Thyroid gland (tissue), 4 donors: ENCODE results near the gene SMARCD1. TPM values are rescaled to one million over a fixed set of nuclear protein-coding genes. Genes with fewer than 3 reads are reported as not detected.

Experiments
- DNase-seq, 2 donors: peaks; one replicate each; pipeline ENCODE4 v3.0.0-alpha.2; 2019
- H3K27ac ChIP-seq, 3 donors: fragments of 200-600 bp; sonication (generic); 1 replicate in 2 of 3; 2 replicates in 1 of 3; pipeline ENCODE4 v1.5.1; 2016 to 2019; ENCODE audit warnings: mild to moderate bottlenecking in 1 of 3, moderate library complexity in 1 of 3
- H3K27me3 ChIP-seq: fragments of 200-600 bp; sonication (generic); one replicate; pipeline ENCODE4 v1.5.1; 2019
- H3K36me3 ChIP-seq, 2 donors: fragments of 200-600 bp; sonication (generic); one replicate each; pipeline ENCODE4 v1.5.1; 2016 to 2019
- H3K4me1 ChIP-seq, 2 donors: fragments of 200-600 bp; sonication (generic); one replicate each; pipeline ENCODE4 v1.5.1; 2017 to 2019
- H3K4me3 ChIP-seq, 3 donors: fragments of 200-600 bp; sonication (generic); replicated peaks in 1 of 3; 1 replicate in 2 of 3; 2 replicates in 1 of 3; pipeline ENCODE4 v1.5.1; 2016; ENCODE audit warnings: mild to moderate bottlenecking in 1 of 3
- H3K9me3 ChIP-seq: fragments of 200-600 bp; sonication (generic); one replicate; pipeline ENCODE4 v1.5.1; 2017
- POLR2A ChIP-seq, 2 donors: fragments of 450-650 bp; IDR thresholded peaks; one replicate each; pipeline ENCODE4 v1.6.1; 2017; ENCODE audit warnings: antibody characterized with exemption in 2 of 2, mild to moderate bottlenecking in 2 of 2, moderate library complexity in 1 of 2
- WGBS, 2 donors: methylation state at CpG; one replicate each; pipeline ENCODE4 v1.1.5; 2017; 5-methylcytosine and 5-hydroxymethylcytosine counted together
- intact Hi-C: fragments of 100-400 bp; cut with DNase I; formaldehyde crosslinking; loops from one replicate; pipeline ENCODE4 v1.15.1; 2023
- total RNA-seq, 4 donors: library from RNA; depleted of rRNA; stranded (reverse); fragments of >200 nt; gene quantifications; one replicate each; pipeline ENCODE4 v1.2.3, GENCODE V29; 2016
- TF ChIP-seq, protein P1 (sequence below), 6 experiments: fragments of 200-600 bp in 3 of 6; fragments of 450-650 bp in 3 of 6; sonication (generic) in 3 of 6; IDR thresholded peaks; one replicate each; pipeline ENCODE4 v1.5.1; 2016 to 2019; ENCODE audit warnings: antibody characterized with exemption in 6 of 6, mild to moderate bottlenecking in 2 of 6, inconsistent platforms in 1 of 6, moderate library complexity in 1 of 6

SMARCD1 gene
- total RNA-seq, 4 donors from 2014 or later, result 67.2 to 92.9 (median 74.7) TPM

DNA sequence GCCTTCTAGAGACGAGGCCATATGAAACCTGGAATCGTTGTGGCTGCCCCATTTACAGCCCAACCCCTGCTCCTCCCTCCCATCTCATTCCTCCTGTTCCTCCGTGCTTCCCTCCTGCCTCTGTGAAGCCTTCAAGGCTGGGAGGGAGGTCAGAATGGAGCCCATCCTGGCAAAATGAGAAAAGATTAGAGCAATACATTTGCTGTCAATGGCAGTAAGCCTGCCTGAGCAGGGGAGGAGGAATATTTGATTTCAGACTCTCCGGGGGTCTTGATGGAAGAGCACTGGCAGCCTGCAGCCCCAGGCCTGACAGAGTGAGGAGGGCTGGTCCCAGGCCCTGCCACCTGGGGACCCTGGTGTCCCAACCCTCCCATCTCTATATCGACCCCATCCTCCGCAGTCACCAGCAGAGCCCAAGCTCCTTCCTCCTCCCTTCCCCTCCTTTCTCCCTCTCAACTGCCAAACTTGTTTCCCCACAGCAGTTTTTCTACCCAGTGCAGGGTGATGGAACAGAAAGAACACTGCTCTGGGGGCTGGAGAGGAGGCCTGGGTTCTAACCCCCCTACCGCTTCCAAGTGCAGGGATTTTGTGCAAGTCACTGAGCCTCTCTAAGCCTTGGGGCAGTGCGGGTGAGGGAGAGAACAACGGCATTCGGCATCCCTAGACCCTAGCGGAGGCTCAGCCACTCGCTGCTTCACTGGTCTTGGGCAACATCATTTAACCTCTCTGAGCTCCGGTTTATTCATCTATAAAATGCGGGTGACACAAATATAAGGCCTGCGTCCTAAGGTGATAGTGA lies 43.9 kb upstream of the SMARCD1 start:
- H3K36me3 ChIP-seq, result no peaks in the 10 kb centered on the region

DNA sequence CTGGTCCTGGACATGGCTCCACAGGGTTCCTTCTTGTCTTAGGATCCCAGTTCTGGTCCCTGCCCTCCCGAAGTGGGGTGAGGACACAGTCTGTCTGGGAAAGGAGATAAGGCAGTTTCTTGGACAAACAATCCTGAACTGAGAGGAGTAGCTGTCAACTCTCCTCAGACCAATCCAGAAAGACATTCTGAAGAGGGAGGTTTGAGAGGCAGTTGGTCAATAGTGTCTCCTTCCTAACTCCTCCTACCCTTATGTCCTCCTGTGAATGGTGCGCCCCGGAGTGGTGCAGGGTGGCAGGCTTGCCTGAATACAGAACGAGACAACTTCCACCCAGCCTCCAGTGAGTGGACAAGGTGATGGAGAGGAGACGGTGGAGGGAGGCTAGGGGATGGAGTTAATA lies 43.2 kb upstream of the SMARCD1 start:
- H3K27me3 ChIP-seq, result no peaks in the 10 kb centered on the region
- TF ChIP-seq POLR2A (IDR thresholded peaks at IDR 0.05), result no peak
- TF ChIP-seq, protein P1, sequence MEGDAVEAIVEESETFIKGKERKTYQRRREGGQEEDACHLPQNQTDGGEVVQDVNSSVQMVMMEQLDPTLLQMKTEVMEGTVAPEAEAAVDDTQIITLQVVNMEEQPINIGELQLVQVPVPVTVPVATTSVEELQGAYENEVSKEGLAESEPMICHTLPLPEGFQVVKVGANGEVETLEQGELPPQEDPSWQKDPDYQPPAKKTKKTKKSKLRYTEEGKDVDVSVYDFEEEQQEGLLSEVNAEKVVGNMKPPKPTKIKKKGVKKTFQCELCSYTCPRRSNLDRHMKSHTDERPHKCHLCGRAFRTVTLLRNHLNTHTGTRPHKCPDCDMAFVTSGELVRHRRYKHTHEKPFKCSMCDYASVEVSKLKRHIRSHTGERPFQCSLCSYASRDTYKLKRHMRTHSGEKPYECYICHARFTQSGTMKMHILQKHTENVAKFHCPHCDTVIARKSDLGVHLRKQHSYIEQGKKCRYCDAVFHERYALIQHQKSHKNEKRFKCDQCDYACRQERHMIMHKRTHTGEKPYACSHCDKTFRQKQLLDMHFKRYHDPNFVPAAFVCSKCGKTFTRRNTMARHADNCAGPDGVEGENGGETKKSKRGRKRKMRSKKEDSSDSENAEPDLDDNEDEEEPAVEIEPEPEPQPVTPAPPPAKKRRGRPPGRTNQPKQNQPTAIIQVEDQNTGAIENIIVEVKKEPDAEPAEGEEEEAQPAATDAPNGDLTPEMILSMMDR (IDR thresholded peaks at IDR 0.05), result no peak
- no peaks in the 10 kb centered on the region for H3K9me3 ChIP-seq
- H3K27ac ChIP-seq, result no peak overlapping the region
- H3K4me1 ChIP-seq, result no peaks in the 10 kb centered on the region
- WGBS, 2 donors, result 61 to 64% methylated on average over 5 of the region's 5 CpGs
- no peak overlapping the region for H3K4me3 ChIP-seq
- intact Hi-C loops, result no loop called here
- no peaks in the 10 kb centered on the region for H3K36me3 ChIP-seq
- DNase-seq, result no peak

More for the DNA sequence above, 43.9 kb upstream of the SMARCD1 start:
- intact Hi-C loops, result no loop called here
- WGBS, 2 donors, result 79% methylated on average over 15 of the region's 15 CpGs
- DNase-seq, result no peak
- H3K9me3 ChIP-seq, result no peaks in the 10 kb centered on the region
- H3K27ac ChIP-seq, result no peak overlapping the region
- no peak overlapping the region for H3K4me3 ChIP-seq
- TF ChIP-seq, protein P1 (IDR thresholded peaks at IDR 0.05), result no peak
- no peak for TF ChIP-seq POLR2A (IDR thresholded peaks at IDR 0.05)
- H3K27me3 ChIP-seq, result no peaks in the 10 kb centered on the region
- H3K4me1 ChIP-seq, result no peaks in the 10 kb centered on the region

DNA sequence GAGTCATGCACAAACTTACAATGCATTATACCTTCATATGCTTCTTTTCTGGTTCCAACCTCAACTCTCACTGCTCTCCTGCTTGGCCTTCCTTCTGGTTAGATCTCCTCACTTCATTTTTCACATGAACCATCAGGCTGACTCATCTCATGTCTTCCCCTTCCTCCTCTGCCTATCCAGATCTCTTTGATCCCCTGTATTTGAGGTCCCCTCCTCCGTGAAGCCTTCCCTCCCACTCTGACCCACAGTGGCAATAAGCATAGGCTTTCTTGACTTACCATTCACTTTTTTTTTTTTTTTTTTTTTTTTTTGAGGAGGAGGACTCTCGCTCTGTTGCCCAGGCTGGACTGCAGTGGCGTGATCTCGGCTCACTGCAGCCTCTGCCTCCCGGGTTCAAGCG lies 42.4 kb upstream of the SMARCD1 start:
- DNase-seq, result no peak
- TF ChIP-seq POLR2A (IDR thresholded peaks at IDR 0.05), result no peak
- TF ChIP-seq, protein P1 (IDR thresholded peaks at IDR 0.05), result no peak
- Histone ChIP-seq H3K4me3 (no peak overlapping the region), H3K9me3 (no peaks in the 10 kb centered on the region), H3K4me1 (no peaks in the 10 kb centered on the region), H3K27me3 (no peaks in the 10 kb centered on the region), H3K36me3 (no peaks in the 10 kb centered on the region), H3K27ac (no peak overlapping the region)
- intact Hi-C loops, result no loop called here
- WGBS, 2 donors, result 94 to 98% methylated on average over 6 of the region's 6 CpGs

- Histone ChIP-seq H3K4me3 (no peak overlapping the region), H3K36me3 (no peaks in the 10 kb centered on the region), H3K9me3 (no peaks in the 10 kb centered on the region), H3K4me1 (no peaks in the 10 kb centered on the region), H3K27me3 (no peaks in the 10 kb centered on the region), H3K27ac (no peak overlapping the region)
- TF ChIP-seq POLR2A (IDR thresholded peaks at IDR 0.05), result no peak
- TF ChIP-seq, protein P1 (IDR thresholded peaks at IDR 0.05), result no peak
- WGBS, 2 donors, result 91 to 93% methylated on average over 2 of the region's 2 CpGs
- DNase-seq, result no peak
- intact Hi-C loops, result no loop called here
Observed at GRCh38 chr12:50043308-50043707, 41.8 kb upstream of the SMARCD1 start.

DNA sequence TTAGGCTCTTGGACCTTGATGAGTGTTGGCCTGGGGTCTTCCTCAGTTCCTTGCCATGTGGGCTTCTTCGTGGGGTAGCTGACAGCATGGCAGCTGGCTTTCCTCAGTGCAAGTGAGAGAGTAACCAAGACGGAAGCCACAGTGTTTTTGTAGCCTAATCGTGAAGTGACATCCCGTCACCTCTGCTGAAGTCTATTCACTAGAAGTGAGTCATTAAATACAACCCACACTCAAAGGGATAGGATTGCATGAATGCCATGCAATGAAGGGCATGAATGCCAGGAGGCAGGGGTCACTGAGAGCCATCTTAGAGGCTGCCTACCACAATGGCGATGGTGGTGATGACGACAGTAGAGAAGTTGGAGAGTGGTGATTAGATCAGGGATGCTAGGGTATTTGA lies 41.3 kb upstream of the SMARCD1 start:
- no peak overlapping the region for H3K4me3 ChIP-seq
- H3K4me1 ChIP-seq, result no peaks in the 10 kb centered on the region
- DNase-seq, result no peak
- H3K9me3 ChIP-seq, result no peaks in the 10 kb centered on the region
- WGBS, 2 donors, result 58 to 80% methylated on average over 6 of the region's 6 CpGs
- H3K27ac ChIP-seq, result no peak overlapping the region
- no peak for TF ChIP-seq POLR2A (IDR thresholded peaks at IDR 0.05)
- TF ChIP-seq, protein P1 (IDR thresholded peaks at IDR 0.05), result no peak
- no peaks in the 10 kb centered on the region for H3K27me3 ChIP-seq
- no peaks in the 10 kb centered on the region for H3K36me3 ChIP-seq
- intact Hi-C loops, result no loop called here
